Ectodermal cell (in vitro differentiated cells): Measurements from ENCODE around the gene MSL3B.

Experiments
- H3K27ac ChIP-seq: 2 replicates; pipeline ENCODE4 v1.7.0; 2013; ENCODE audit warnings: mild to moderate bottlenecking, low read depth, low read length; ENCODE audit not compliant: insufficient read depth, poor library complexity, severe bottlenecking
- H3K27me3 ChIP-seq: 2 replicates; pipeline ENCODE4 v1.7.0; 2013; ENCODE audit warnings: mild to moderate bottlenecking, low read length; ENCODE audit not compliant: insufficient read depth, control insufficient read depth, poor library complexity, severe bottlenecking
- H3K36me3 ChIP-seq: one replicate; pipeline ENCODE4 v1.7.0; 2013; ENCODE audit warnings: low read length; ENCODE audit not compliant: control insufficient read depth, insufficient read depth
- H3K4me1 ChIP-seq: one replicate; pipeline ENCODE4 v1.7.0; 2013; ENCODE audit warnings: low read length; ENCODE audit not compliant: control insufficient read depth, insufficient read depth
- H3K4me3 ChIP-seq: 2 replicates; pipeline ENCODE4 v1.7.0; 2013; ENCODE audit warnings: low read depth, low read length, control low read depth; ENCODE audit not compliant: insufficient read depth
- H3K9me3 ChIP-seq: 2 replicates; pipeline ENCODE4 v1.7.0; 2013; ENCODE audit warnings: mild to moderate bottlenecking, low read length, moderate library complexity; ENCODE audit not compliant: control insufficient read depth
- WGBS, 2 experiments: methylation state at CpG; one replicate each; pipeline ENCODE4 v1.1.7; 2013; ENCODE audit warnings: missing lambda C conversion rate in 2 of 2; 5-methylcytosine and 5-hydroxymethylcytosine counted together

The MSL3B gene

DNA sequence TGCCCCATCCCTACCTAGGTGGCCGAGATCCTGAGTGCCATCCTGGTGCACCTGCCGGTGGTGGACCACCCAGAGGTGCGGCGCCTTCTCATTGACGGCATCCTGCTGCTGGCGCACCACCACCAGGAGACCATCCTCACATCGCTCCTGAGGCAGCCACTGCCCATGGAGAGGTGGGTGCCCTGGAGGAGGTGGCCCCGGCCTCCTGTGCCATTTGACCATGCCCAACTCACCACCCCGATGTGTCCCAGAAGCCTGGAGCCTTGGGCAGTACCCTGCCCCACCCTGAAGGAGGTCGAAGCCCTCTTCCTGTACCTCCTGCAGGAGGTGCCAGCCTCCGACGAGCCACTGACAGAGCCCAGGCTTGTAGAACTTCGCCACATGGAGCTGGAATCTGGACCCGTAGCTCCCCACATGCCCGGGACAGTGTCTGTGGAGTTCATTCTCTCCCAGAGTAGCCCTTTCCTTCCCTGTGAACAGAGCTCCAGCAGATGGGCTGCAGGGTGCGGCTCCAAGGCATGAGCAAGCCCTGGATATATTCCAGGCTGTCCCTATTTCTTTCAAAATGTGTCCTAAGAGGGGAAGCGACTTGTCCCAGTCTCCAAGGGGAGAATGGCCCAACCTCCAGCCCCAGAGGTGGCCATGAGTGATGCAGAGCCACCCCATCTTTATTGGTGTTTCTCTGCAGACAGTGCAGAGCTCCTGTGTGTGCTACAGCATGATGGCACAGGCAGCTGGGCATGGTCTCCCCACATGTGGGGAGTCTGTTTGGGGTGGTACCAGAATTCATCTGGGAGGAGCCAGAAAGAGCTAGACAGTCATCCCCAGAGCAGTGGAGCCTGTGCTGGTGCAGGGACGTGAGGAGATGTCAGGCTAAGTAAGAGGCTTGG lies 48.1 kb downstream of the MSL3B start:
- Histone ChIP-seq H3K27ac (no peak overlapping the region), H3K4me1 (no peaks in the 10 kb centered on the region), H3K36me3 (no peaks in the 10 kb centered on the region), H3K27me3 (no peaks in the 10 kb centered on the region), H3K9me3 (no peaks in the 10 kb centered on the region), H3K4me3 (no peak overlapping the region)
- WGBS, 2 experiments, result 91 to 93% methylated on average over 18 of the region's 18 CpGs

DNA sequence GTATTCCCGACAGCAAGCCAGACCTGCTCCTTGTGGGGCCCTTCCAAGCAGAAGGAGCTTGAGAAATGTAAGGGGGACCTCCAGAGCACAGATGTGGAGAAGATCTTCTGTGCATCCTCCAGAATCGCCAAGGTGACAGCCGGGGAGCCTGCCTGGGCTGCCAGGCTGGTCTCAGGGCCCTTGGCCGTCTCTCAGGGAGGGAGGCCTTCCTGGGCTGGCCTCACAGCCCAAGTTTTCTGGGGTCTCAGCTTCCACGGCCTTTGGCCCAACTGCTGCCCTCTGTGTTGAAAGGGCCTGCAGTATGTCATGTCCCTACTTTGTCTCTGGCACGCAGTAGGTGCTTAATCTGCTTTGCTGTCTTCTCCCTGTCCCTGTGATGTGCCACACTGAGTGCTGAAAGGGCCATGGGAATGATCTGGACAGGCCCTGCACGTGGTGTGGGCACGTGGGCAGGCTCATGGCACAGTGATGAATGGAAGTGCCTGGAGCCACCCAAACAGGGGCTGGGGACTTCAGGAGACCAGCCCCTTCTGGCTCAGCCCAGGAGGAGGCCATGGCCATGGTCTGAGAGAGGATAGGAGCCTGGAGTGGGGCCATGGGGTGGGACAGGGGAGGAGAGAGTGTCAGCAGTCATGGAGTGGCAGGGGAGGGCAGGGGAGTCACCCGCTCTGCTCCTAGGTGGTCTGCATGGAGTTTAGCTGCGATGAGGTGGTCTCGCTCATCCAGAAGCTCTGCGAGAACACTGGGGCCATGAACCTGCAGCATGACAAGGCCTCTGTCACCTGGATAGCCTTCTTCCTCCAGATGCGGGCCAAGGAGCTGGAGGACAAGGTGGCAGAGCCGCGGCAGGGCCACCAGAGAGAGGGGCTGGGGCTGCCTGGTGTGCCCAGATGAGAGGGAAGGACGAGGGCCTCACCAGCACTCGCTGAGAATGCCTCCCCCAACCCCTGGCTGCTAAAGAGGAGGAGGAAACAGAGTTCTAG lies 49.3 kb downstream of the MSL3B start:
- WGBS, 2 experiments, result 81 to 83% methylated on average over 17 of the region's 17 CpGs
- no peaks in the 10 kb centered on the region for H3K36me3 ChIP-seq

DNA sequence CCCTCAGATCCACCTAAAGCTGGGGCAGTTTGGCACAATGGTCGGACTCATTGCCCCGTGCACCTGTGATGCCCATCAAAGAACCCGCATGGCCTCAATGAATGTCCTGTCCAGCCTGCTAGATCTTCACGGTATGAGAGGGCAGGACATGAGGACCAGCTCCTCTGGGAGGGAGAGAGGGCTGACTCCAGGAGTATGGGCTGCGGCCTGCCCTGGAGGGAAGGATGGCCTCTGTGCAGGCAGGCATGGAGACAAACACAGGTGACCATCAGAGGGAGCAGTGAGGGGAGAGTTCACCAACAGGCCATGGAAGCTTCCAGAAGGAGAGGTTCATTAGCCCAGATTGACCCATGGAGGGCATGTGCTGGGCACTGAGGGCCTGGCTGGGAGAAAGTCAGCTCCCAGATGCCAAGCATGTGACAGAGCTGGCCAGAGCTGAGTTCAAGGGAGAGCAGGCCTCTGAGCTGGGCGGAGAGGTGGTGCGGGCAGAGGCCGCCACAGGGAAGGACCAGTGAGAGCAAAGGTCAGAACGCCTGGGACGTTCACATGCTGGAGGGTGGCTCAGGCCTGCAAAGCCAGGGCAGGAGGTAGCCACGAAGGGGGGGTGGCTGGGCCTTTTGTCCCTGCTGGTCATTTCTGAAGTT lies 50.1 kb downstream of the MSL3B start:
- no peak overlapping the region for H3K27ac ChIP-seq
- H3K4me1 ChIP-seq, result no peaks in the 10 kb centered on the region
- H3K36me3 ChIP-seq, result no peaks in the 10 kb centered on the region
- H3K27me3 ChIP-seq, result no peaks in the 10 kb centered on the region
- WGBS, 2 experiments, result 94 to 96% methylated on average over 11 of the region's 11 CpGs
- H3K9me3 ChIP-seq, result no peaks in the 10 kb centered on the region
- H3K4me3 ChIP-seq, result no peak overlapping the region

More for the DNA sequence above, 49.3 kb downstream of the MSL3B start:
- Histone ChIP-seq H3K4me1 (no peaks in the 10 kb centered on the region), H3K4me3 (no peak overlapping the region), H3K27me3 (no peaks in the 10 kb centered on the region), H3K27ac (no peak overlapping the region), H3K9me3 (no peaks in the 10 kb centered on the region)

DNA sequence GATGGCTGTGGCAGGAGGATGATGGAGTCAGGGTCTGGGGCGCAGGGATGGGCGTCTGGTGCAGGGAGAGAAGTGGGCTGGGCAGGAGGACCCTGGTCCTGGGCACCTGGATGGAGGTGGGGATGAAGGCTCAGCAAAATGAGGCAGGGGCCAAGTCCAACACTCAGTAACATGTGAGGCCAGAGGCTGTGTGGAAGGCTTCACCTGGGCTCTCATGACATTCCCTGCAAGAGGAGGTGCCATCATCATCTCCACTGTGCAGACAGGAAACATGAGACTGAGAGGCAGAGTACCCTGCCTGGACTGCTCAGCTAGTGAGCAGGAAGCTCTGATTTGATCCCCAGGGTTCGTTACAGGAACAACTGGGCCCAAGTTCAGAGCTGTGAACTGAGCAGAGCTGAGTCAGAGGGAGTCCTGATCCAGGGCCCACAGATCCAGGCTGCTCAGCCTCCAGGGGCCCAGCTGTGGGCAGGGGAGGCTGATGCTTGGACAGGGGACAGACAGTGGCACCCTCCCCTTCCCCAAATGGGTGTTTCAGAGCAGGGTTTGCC lies 50.8 kb downstream of the MSL3B start:
- WGBS, 2 experiments, result 94% methylated on average over 3 of the region's 3 CpGs
- Histone ChIP-seq H3K27me3 (no peaks in the 10 kb centered on the region), H3K9me3 (no peaks in the 10 kb centered on the region), H3K27ac (no peak overlapping the region), H3K4me3 (no peak overlapping the region), H3K4me1 (no peaks in the 10 kb centered on the region), H3K36me3 (no peaks in the 10 kb centered on the region)

DNA sequence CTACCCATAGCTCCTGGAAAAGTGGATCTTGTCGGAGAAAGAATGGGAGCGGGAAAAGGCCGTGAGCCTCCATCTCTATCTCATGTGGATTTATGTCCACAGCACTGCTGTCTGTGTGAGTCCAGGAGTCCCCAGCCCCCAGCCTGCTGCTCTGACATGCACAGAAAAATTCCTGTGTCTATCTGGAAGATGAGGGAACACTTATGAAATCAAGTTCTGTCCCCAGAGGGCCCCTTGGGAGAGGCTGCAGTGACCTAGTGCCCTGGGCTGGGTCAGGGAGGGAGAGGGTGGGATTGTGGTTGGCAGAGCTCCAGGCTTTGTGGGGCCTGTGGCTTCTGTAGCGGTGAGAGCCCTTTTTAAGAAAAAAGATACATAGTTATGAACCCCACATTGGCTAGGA lies 51.4 kb downstream of the MSL3B start:
- no peak overlapping the region for H3K4me3 ChIP-seq
- no peak overlapping the region for H3K27ac ChIP-seq
- no peaks in the 10 kb centered on the region for H3K9me3 ChIP-seq
- no peaks in the 10 kb centered on the region for H3K36me3 ChIP-seq
- 97 to 98% methylated on average over 4 of the region's 4 CpGs for WGBS, 2 experiments
- no peaks in the 10 kb centered on the region for H3K27me3 ChIP-seq
- H3K4me1 ChIP-seq, result no peaks in the 10 kb centered on the region

DNA sequence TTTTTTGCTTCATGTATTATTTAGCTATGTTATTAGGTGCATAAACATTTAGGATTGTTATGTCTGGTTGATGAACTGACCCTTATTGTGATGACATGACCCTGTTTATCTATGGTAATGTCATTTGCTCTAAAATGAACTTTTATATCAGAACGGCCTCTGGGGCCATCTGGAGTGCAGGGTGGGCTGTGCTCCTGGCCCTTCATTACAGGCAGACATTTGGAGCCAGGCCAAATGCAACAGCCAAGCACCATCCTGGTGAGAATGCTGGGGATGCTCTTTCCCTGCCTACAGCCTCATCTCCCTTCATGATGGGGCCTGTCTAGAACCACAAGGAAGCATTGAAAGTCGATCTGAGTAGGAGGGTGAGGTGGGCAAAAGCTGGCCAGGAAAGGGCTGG lies 51.9 kb downstream of the MSL3B start:
- H3K27me3 ChIP-seq, result no peaks in the 10 kb centered on the region
- no peaks in the 10 kb centered on the region for H3K9me3 ChIP-seq
- no peak overlapping the region for H3K27ac ChIP-seq
- no peaks in the 10 kb centered on the region for H3K36me3 ChIP-seq
- no peak overlapping the region for H3K4me3 ChIP-seq
- 91% methylated on average over 2 of the region's 2 CpGs for WGBS, 2 experiments
- no peaks in the 10 kb centered on the region for H3K4me1 ChIP-seq

DNA sequence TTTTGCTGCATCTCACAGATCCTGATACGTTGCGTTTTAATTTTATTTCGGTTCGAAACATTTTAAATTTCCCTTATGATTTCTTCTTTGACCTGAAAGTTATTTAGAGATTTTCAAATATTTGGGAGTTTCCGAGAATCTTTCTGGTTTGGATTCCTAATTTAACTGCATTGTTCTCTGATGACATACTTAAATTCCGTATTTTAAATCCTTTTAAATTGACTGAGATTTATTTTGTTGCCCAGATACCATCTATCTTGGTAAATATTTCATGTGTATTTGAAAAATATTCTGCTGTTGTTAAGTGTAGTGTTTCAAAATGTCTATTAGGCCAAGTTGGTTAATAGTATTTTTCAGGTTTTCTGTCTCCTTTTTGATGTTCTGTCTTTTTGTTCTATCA lies 52.3 kb downstream of the MSL3B start:
- Histone ChIP-seq H3K4me3 (no peak overlapping the region), H3K9me3 (no peaks in the 10 kb centered on the region), H3K4me1 (no peaks in the 10 kb centered on the region), H3K27me3 (no peaks in the 10 kb centered on the region), H3K36me3 (no peaks in the 10 kb centered on the region), H3K27ac (no peak overlapping the region)
- 86 to 100% methylated on average over 1 to 6 of the region's 6 CpGs for WGBS, 2 experiments
